ENCODE measurements around the gene AFG3L2.

DNA sequence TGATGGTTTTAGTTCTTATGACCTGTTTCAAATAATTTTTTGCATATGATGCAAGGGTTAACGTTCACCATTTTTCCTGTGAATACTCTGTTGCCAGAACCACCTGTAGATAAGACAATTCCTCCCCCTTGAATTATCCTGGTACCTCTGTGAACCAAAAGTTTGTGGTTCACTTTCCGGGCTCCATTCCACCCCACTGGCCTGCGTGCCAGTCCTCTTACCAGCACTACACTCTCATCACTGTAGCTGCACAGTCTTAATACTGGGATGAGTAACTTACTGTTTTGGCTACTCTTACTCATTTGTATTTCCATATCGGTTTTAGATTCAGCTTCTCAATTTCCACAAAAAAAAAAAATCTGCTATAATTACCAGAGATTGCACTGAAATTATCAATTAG is 34.4 kb downstream of the AFG3L2 start:
- no peak for TF ChIP-seq EZH2 (IDR thresholded peaks at IDR 0.05)
- TF ChIP-seq POLR2AphosphoS5 (IDR thresholded peaks at IDR 0.05; ENCODE audit: borderline replicate concordance, low read depth, low read length): no peak

Data from SK-N-MC (cell line).